Renal cortical epithelial cell (primary cell): ENCODE measurements around the gene HLA-C. TPM values are rescaled to one million over a fixed set of nuclear protein-coding genes. Genes with fewer than 3 reads are reported as not detected.
A peak's percentile ranks its signal among the peaks of the same experiment; 100 is the strongest.
"Not testable (repeated sequence)": the region's sequence is repeated elsewhere in the genome, so short reads cannot be mapped to it uniquely, and the experiment has no call there.

Source experiments
- DNase-seq: peaks from one replicate; pipeline ENCODE4 v3.0.0-alpha.2; 2011; ENCODE audit warnings: low read depth
- total RNA-seq: library from RNA; depleted of rRNA; stranded (reverse); fragments of >200 nt; gene quantifications from 2 replicates; pipeline ENCODE4 v1.2.3, GENCODE V29; 2014

Gene HLA-C
- 140 and 532 TPM in 2 replicates for total RNA-seq

- peak; percentile 93 for DNase-seq
These were observed at the start of gene HLA-C for GRCh38 chr6:31271641-31272357. Gene HLA-C, minus strand, starts transcription at chr6:31272092. Its CDS starts 21 bp downstream, at chr6:31272071.

GRCh38 chr6:31321005-31321707 is 49.3 kb upstream of the HLA-C start:
- no peak for DNase-seq

- DNase-seq = no peak
These were observed 45.1 kb upstream of the HLA-C start for GRCh38 chr6:31317036-31317435.

GRCh38 chr6:31309641-31310040 is 37.7 kb upstream of the HLA-C start:
- no peak for DNase-seq

GRCh38 chr6:31308845-31309175 is 36.9 kb upstream of the HLA-C start:
- no peak for DNase-seq

- DNase-seq = no peak
These were observed 36.4 kb upstream of the HLA-C start for GRCh38 chr6:31308050-31308844.

- DNase-seq = no peak
These were observed 35.8 kb upstream of the HLA-C start for GRCh38 chr6:31307669-31308049.

GRCh38 chr6:31305703-31306219 is 33.9 kb upstream of the HLA-C start:
- DNase-seq = no peak

GRCh38 chr6:31304683-31305082 is 32.8 kb upstream of the HLA-C start:
- DNase-seq = peak; percentile 11

GRCh38 chr6:31300797-31301196 is 28.9 kb upstream of the HLA-C start:
- no peak for DNase-seq

GRCh38 chr6:31299947-31300346 is 28.1 kb upstream of the HLA-C start:
- peak; percentile 71 for DNase-seq

- DNase-seq = peak; percentile 78
These were observed 27.6 kb upstream of the HLA-C start for GRCh38 chr6:31299511-31299910.

- no peak for DNase-seq
These were observed 22.2 kb upstream of the HLA-C start for GRCh38 chr6:31294056-31294455.

GRCh38 chr6:31293343-31293742 is 21.5 kb upstream of the HLA-C start:
- peak; percentile 43 for DNase-seq

- DNase-seq = no peak
These were observed 17.9 kb upstream of the HLA-C start for GRCh38 chr6:31289788-31290187.

- no peak for DNase-seq
These were observed 15.7 kb upstream of the HLA-C start for GRCh38 chr6:31287619-31288018.

GRCh38 chr6:31285982-31286381 is 14.1 kb upstream of the HLA-C start:
- no peak for DNase-seq

- DNase-seq = no peak
These were observed 13.6 kb upstream of the HLA-C start for GRCh38 chr6:31285486-31285885.

- not testable (repeated sequence) for DNase-seq
These were observed 7.8 kb upstream of the HLA-C start for GRCh38 chr6:31279647-31280046.

- no peak for DNase-seq
These were observed 1.1 kb upstream of the HLA-C start for GRCh38 chr6:31272836-31273626.

GRCh38 chr6:31272436-31272835 is 544 bp upstream of the HLA-C start:
- DNase-seq = peak; percentile 8
